Left renal pelvis (tissue), 4 donors: ENCODE data around the gene VAT1L. TPM values are rescaled to one million over a fixed set of nuclear protein-coding genes. Genes with fewer than 3 reads are reported as not detected.
"Not testable (repeated sequence)": the region's sequence is repeated elsewhere in the genome, so short reads cannot be mapped to it uniquely, and the experiment has no call there.

Source experiments
- DNase-seq, 4 donors: peaks; one replicate each; pipeline ENCODE4 v3.0.0-alpha.2; 2013; ENCODE audit warnings: low read depth in 4 of 4, low spot score in 3 of 4
- polyA plus RNA-seq, 4 donors: library from polyadenylated mRNA; unstranded; fragments of 120-200 nt; gene quantifications; one replicate each; pipeline ENCODE4 v1.2.1, GENCODE V29; 2013; ENCODE audit not compliant: insufficient read length in 4 of 4

Gene VAT1L
- polyA plus RNA-seq, 4 donors, result 4.0 to 5.9 (median 4.9) TPM

- no peak for DNase-seq
Measured at GRCh38 chr16:77944631-77945030, 156.3 kb downstream of the VAT1L start.

GRCh38 chr16:77945126-77945525, 156.8 kb downstream of the VAT1L start:
- no peak for DNase-seq

- no peak for DNase-seq
Measured at GRCh38 chr16:77946823-77947222, 158.5 kb downstream of the VAT1L start.

- not testable (repeated sequence) for DNase-seq
Measured at GRCh38 chr16:77947590-77947989, 159.2 kb downstream of the VAT1L start.

- DNase-seq, result no peak
Measured at GRCh38 chr16:77948835-77949234, 160.5 kb downstream of the VAT1L start.

GRCh38 chr16:77949445-77949844, 161.1 kb downstream of the VAT1L start:
- no peak for DNase-seq

GRCh38 chr16:77951788-77952187, 163.4 kb downstream of the VAT1L start:
- no peak for DNase-seq

GRCh38 chr16:77955127-77955526, 166.8 kb downstream of the VAT1L start:
- no peak for DNase-seq

GRCh38 chr16:77956231-77956630, 167.9 kb downstream of the VAT1L start:
- DNase-seq, result no peak

- DNase-seq, result no peak
Measured at GRCh38 chr16:77960766-77961165, 172.4 kb downstream of the VAT1L start.

- DNase-seq, result no peak
Measured at GRCh38 chr16:77961814-77962213, 173.4 kb downstream of the VAT1L start.

- no peak for DNase-seq
Measured at GRCh38 chr16:77962689-77963088, 174.3 kb downstream of the VAT1L start.

GRCh38 chr16:77963185-77964044, 175.1 kb downstream of the VAT1L start:
- DNase-seq, result no peak

GRCh38 chr16:77965346-77965745, 177.0 kb downstream of the VAT1L start:
- DNase-seq, result no peak

GRCh38 chr16:77967054-77967904, 178.9 kb downstream of the VAT1L start:
- DNase-seq, result no peak

- DNase-seq, result no peak
Measured at GRCh38 chr16:77969861-77970260, 181.5 kb downstream of the VAT1L start.

- DNase-seq, result no peak
Measured at GRCh38 chr16:77970371-77970770, 182.0 kb downstream of the VAT1L start.

- peak in 3 of 4 donors; percentile 47 to 53 (median 48) for DNase-seq
Measured at GRCh38 chr16:77971306-77972061, 183.1 kb downstream of the VAT1L start.

GRCh38 chr16:77972062-77972392, 183.7 kb downstream of the VAT1L start:
- DNase-seq, result no peak

- DNase-seq, result no peak
Measured at GRCh38 chr16:77974883-77975282, 186.5 kb downstream of the VAT1L start.

- DNase-seq, result no peak
Measured at GRCh38 chr16:77975942-77976341, 187.6 kb downstream of the VAT1L start.
